Renal pelvis (tissue), 4 donors: Measurements from ENCODE around the gene KLK5. TPM values are rescaled to one million over a fixed set of nuclear protein-coding genes. Genes with fewer than 3 reads are reported as not detected.

ENCODE experiments used
- DNase-seq: peaks from one replicate; pipeline ENCODE4 v3.0.0-alpha.2; 2013
- polyA plus RNA-seq, 3 donors: library from polyadenylated mRNA; unstranded; fragments of 120-200 nt; gene quantifications; one replicate each; pipeline ENCODE4 v1.2.1, GENCODE V29; 2013; ENCODE audit not compliant: insufficient read length in 3 of 3

The KLK5 gene
- polyA plus RNA-seq, 3 donors, result 1.6 to 1.9 (median 1.9) TPM

- no peak for DNase-seq
These were observed 16.5 kb upstream of the KLK5 start, which contains the start of gene KLK6 for GRCh38 chr19:50969413-50969760. KLK6 (minus strand) TSS chr19:50969591; CDS start chr19:50968104, 1,487 bp downstream.

GRCh38 chr19:50968716-50969412 is 16.0 kb upstream of the KLK5 start:
- DNase-seq, result peak; percentile 66

- DNase-seq, result peak; percentile 50
These were observed 15.3 kb upstream of the KLK5 start for GRCh38 chr19:50967929-50968715.

GRCh38 chr19:50964266-50964665 is 11.4 kb upstream of the KLK5 start:
- DNase-seq, result no peak

- DNase-seq, result no peak
These were observed 10.5 kb upstream of the KLK5 start for GRCh38 chr19:50963381-50963780.

GRCh38 chr19:50962245-50962644 is 9.4 kb upstream of the KLK5 start:
- no peak for DNase-seq

GRCh38 chr19:50959731-50960500 is 7.1 kb upstream of the KLK5 start:
- DNase-seq, result no peak

GRCh38 chr19:50957587-50957986 is 4.7 kb upstream of the KLK5 start:
- DNase-seq, result no peak

GRCh38 chr19:50949861-50950260 is 3.0 kb downstream of the KLK5 start:
- DNase-seq, result no peak

- no peak for DNase-seq
These were observed 5.7 kb downstream of the KLK5 start for GRCh38 chr19:50947123-50947522.

- no peak for DNase-seq
These were observed 8.0 kb downstream of the KLK5 start for GRCh38 chr19:50944795-50945194.

- no peak for DNase-seq
These were observed 9.6 kb downstream of the KLK5 start for GRCh38 chr19:50943074-50943828.

- no peak for DNase-seq
These were observed 13.2 kb downstream of the KLK5 start for GRCh38 chr19:50939596-50939995.

GRCh38 chr19:50933640-50934039 is 19.2 kb downstream of the KLK5 start:
- no peak for DNase-seq

GRCh38 chr19:50932690-50933083 is 20.2 kb downstream of the KLK5 start:
- DNase-seq, result no peak

GRCh38 chr19:50932018-50932689 is 20.7 kb downstream of the KLK5 start:
- DNase-seq, result no peak

GRCh38 chr19:50931023-50931422 is 21.8 kb downstream of the KLK5 start:
- no peak for DNase-seq

- DNase-seq, result no peak
These were observed 24.0 kb downstream of the KLK5 start for GRCh38 chr19:50928831-50929230.

GRCh38 chr19:50926144-50926543 is 26.7 kb downstream of the KLK5 start:
- no peak for DNase-seq

- DNase-seq, result no peak
These were observed 27.1 kb downstream of the KLK5 start for GRCh38 chr19:50925734-50926133.

GRCh38 chr19:50924586-50924985 is 28.3 kb downstream of the KLK5 start:
- DNase-seq, result no peak
